GM13977 (cell line): ENCODE data around the gene ANKRD44.
A peak's percentile ranks its signal among the peaks of the same experiment; 100 is the strongest.

Experiments
- DNase-seq: peaks from one replicate; pipeline ENCODE4 v3.0.0; 2012; ENCODE audit warnings: low spot score
- CTCF ChIP-seq: IDR thresholded peaks from 2 replicates; pipeline ENCODE4 v1.5.1; 2012; ENCODE audit warnings: mild to moderate bottlenecking, control low read depth; ENCODE audit not compliant: insufficient read depth; ENCODE audit errors: extremely low read depth, missing control alignments
- in situ Hi-C: fragments of 300-500 bp; cut with MboI; formaldehyde crosslinking; loops from one replicate; pipeline ENCODE4 v1.12.0; 2022; ENCODE audit warnings: low sequenced_read_pairs, low pct_unique_long_range_greater_than_20kb, mixed read lengths, inconsistent platforms; ENCODE audit not compliant: unreplicated experiment

ANKRD44 gene

GRCh38 chr2:197075754-197076337, 234.7 kb downstream of the ANKRD44 start:
- DNase-seq: no peak
- in situ Hi-C loops: no loop called here
- peak; percentile 42 for TF ChIP-seq CTCF

- DNase-seq: no peak
- in situ Hi-C loops: no loop called here
- no peak for TF ChIP-seq CTCF
Measured at GRCh38 chr2:197075281-197075680, 235.3 kb downstream of the ANKRD44 start.

GRCh38 chr2:197073701-197074433, 236.7 kb downstream of the ANKRD44 start:
- no peak for TF ChIP-seq CTCF
- in situ Hi-C loops: no loop called here
- DNase-seq: no peak

GRCh38 chr2:197073270-197073669, 237.3 kb downstream of the ANKRD44 start:
- in situ Hi-C loops: no loop called here
- DNase-seq: no peak
- no peak for TF ChIP-seq CTCF

GRCh38 chr2:197072533-197072932, 238.0 kb downstream of the ANKRD44 start:
- in situ Hi-C loops: no loop called here
- no peak for DNase-seq
- no peak for TF ChIP-seq CTCF

- in situ Hi-C loops: no loop called here
- TF ChIP-seq CTCF: no peak
- DNase-seq: no peak
Measured at GRCh38 chr2:197071790-197072436, 238.7 kb downstream of the ANKRD44 start.
